ENCODE data around the gene CCND2. TPM values are rescaled to one million over a fixed set of nuclear protein-coding genes. Genes with fewer than 3 reads are reported as not detected.
A peak's percentile ranks its signal among the peaks of the same experiment; 100 is the strongest.

CCND2 gene
- total RNA-seq, 1 donor: 20.3 TPM

- H3K4me3 ChIP-seq (ENCODE audit: low read depth, low read length): no peak overlapping the region
- no peak for TF ChIP-seq CTCF (IDR thresholded peaks at IDR 0.05; ENCODE audit: insufficient read depth, low read depth, low read length)
- DNase-seq (ENCODE audit: low read depth): no peak
These were observed 5.7 kb upstream of the CCND2 start for GRCh38 chr12:4267704-4268328.

GRCh38 chr12:4268329-4269181, 5.0 kb upstream of the CCND2 start:
- H3K4me3 ChIP-seq (ENCODE audit: low read depth, low read length): peak overlapping the region; percentile 21
- no peak for DNase-seq (ENCODE audit: low read depth)
- TF ChIP-seq CTCF (IDR thresholded peaks at IDR 0.05; ENCODE audit: insufficient read depth, low read depth, low read length): no peak

- TF ChIP-seq CTCF (IDR thresholded peaks at IDR 0.05; ENCODE audit: insufficient read depth, low read depth, low read length): no peak
- peak overlapping the region; percentile 35 for H3K4me3 ChIP-seq (ENCODE audit: low read depth, low read length)
- peak; percentile 42 for DNase-seq (ENCODE audit: low read depth)
These were observed 4.1 kb upstream of the CCND2 start for GRCh38 chr12:4269279-4269991.

GRCh38 chr12:4270016-4270830, 3.3 kb upstream of the CCND2 start:
- no peak overlapping the region for H3K4me3 ChIP-seq (ENCODE audit: low read depth, low read length)
- no peak for DNase-seq (ENCODE audit: low read depth)
- TF ChIP-seq CTCF (IDR thresholded peaks at IDR 0.05; ENCODE audit: insufficient read depth, low read depth, low read length): no peak

- DNase-seq (ENCODE audit: low read depth): no peak
- H3K4me3 ChIP-seq (ENCODE audit: low read depth, low read length): peak overlapping the region; percentile 44
- TF ChIP-seq CTCF (IDR thresholded peaks at IDR 0.05; ENCODE audit: insufficient read depth, low read depth, low read length): no peak
These were observed 2.5 kb upstream of the CCND2 start for GRCh38 chr12:4270831-4271716.

Data from fibroblast of villous mesenchyme (primary cell).